SH-SY5Y (cell line): ENCODE results near the gene SPATS2L.

Source experiments
- GATA2 ChIP-seq: IDR thresholded peaks from 2 replicates; pipeline ENCODE4 v1.6.1; 2011; ENCODE audit warnings: mild to moderate bottlenecking, low read depth, low read length
- GATA3 ChIP-seq: IDR thresholded peaks from 2 replicates; pipeline ENCODE4 v1.6.1; 2011; ENCODE audit warnings: low read depth, mild to moderate bottlenecking, low read length, moderate library complexity

DNA sequence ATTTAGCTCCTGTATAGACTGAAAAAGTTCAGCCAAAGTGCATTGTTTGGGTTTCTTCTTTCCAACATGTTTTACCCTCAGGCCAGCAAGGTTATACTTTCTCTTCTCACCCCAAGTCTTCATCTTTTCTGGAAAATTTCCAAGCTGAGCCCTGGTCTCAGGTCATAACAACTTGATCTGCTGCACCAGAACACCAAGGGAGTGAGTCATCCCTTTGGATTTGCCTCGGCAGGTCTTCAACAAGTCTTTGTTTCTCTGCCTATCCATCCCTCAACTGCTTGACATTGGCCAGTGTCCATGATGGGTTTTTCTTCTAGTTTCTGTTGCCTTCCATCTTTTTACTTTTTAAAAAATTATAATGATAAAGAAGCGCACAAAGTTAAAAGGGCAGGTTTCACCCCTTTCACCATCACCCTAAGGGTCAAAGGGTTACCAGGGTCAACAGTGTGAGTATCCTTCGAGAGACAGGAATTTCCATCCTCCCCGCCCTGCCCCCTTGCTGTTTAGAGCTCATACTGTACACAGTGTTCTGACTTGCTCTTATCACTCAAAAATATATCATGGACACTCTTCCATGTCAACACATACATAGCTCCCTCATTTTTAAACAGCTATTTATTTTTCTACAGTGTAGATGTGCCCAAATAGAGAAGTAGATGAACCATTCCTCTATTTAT is 5.7 kb upstream of the SPATS2L start:
- TF ChIP-seq GATA2 (no peak), GATA3 (no peak)
